HG02870 (cell line): ENCODE measurements around the gene ZDHHC11B.
"Not testable (repeated sequence)": the region's sequence is repeated elsewhere in the genome, so short reads cannot be mapped to it uniquely, and the experiment has no call there.

ENCODE experiments used
- ATAC-seq: cut with Tn5 transposase; IDR thresholded peaks from one replicate; pipeline ENCODE4 v1.9.1; 2021; ENCODE audit warnings: mild to moderate bottlenecking, moderate library complexity; ENCODE audit not compliant: unreplicated experiment

ZDHHC11B gene

GRCh38 chr5:787224-787856 is 2.8 kb upstream of the ZDHHC11B start:
- not testable (repeated sequence) for ATAC-seq

- ATAC-seq = peak; percentile 5
These were observed 714 bp upstream of the ZDHHC11B start for GRCh38 chr5:785181-785705.

GRCh38 chr5:783881-784427 is 575 bp downstream of the ZDHHC11B start:
- peak; percentile 5 for ATAC-seq

- not testable (repeated sequence) for ATAC-seq
These were observed 1.3 kb downstream of the ZDHHC11B start for GRCh38 chr5:783049-783802.

GRCh38 chr5:782356-782755 is 2.2 kb downstream of the ZDHHC11B start:
- not testable (repeated sequence) for ATAC-seq

GRCh38 chr5:780571-780970 is 4.0 kb downstream of the ZDHHC11B start:
- ATAC-seq = not testable (repeated sequence)

- not testable (repeated sequence) for ATAC-seq
These were observed 5.6 kb downstream of the ZDHHC11B start for GRCh38 chr5:778967-779366.

- ATAC-seq = not testable (repeated sequence)
These were observed 6.1 kb downstream of the ZDHHC11B start for GRCh38 chr5:778421-778820.

GRCh38 chr5:777756-778161 is 6.8 kb downstream of the ZDHHC11B start:
- no peak for ATAC-seq

- ATAC-seq = no peak
These were observed 7.4 kb downstream of the ZDHHC11B start for GRCh38 chr5:776862-777711.

- no peak for ATAC-seq
These were observed 8.3 kb downstream of the ZDHHC11B start for GRCh38 chr5:775961-776861.

GRCh38 chr5:775595-775960 is 9.0 kb downstream of the ZDHHC11B start:
- ATAC-seq = not testable (repeated sequence)

GRCh38 chr5:774854-775505 is 9.5 kb downstream of the ZDHHC11B start:
- not testable (repeated sequence) for ATAC-seq

- not testable (repeated sequence) for ATAC-seq
These were observed 10.2 kb downstream of the ZDHHC11B start for GRCh38 chr5:774304-774703.

GRCh38 chr5:773517-774264 is 10.8 kb downstream of the ZDHHC11B start:
- no peak for ATAC-seq

- not testable (repeated sequence) for ATAC-seq
These were observed 11.6 kb downstream of the ZDHHC11B start for GRCh38 chr5:772931-773330.

- ATAC-seq = not testable (repeated sequence)
These were observed 12.0 kb downstream of the ZDHHC11B start for GRCh38 chr5:772547-772890.

GRCh38 chr5:771841-772546 is 12.5 kb downstream of the ZDHHC11B start:
- not testable (repeated sequence) for ATAC-seq
